LNCAP (cell line): ENCODE data around the gene ORAI2.

Experiments
- TF ChIP-seq, protein P1 (sequence below): fragments of 450-650 bp; IDR thresholded peaks from 2 replicates; pipeline ENCODE4 v1.5.1; 2017; ENCODE audit warnings: mild to moderate bottlenecking

ORAI2 gene

DNA sequence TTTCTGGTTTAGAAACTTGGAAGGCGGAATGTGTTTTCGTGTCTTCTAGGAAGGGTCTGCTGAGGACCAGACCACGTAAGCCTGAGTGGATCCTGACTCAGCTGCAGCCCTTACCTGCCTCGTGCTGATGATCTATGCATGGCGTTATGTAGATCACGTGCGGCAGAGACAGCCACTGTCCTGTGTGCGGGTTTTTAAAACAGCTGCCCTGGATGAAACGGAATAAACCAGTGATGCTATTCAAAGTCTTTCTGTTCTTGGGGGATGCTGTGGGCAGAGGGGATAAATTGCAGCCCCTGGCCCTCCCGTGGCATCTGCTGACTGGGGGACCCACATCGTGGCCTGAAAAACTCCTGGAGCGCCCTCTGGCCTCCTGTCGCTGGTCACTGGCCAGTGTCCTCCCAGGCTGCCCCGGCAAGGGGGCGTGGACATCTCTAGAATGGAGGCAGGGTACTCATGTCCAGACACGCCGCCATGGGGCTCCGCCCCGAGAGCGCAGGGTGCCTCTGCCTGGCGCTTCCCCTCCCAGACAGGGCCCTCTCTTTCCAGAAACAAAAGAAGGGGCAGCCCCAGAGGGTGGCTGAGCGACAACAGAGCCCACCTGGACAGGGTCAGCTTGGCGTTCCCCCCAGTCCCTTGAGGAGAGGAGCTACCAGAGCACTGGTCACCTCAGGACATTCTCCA is 18.1 kb downstream of the ORAI2 start:
- TF ChIP-seq, protein P1, sequence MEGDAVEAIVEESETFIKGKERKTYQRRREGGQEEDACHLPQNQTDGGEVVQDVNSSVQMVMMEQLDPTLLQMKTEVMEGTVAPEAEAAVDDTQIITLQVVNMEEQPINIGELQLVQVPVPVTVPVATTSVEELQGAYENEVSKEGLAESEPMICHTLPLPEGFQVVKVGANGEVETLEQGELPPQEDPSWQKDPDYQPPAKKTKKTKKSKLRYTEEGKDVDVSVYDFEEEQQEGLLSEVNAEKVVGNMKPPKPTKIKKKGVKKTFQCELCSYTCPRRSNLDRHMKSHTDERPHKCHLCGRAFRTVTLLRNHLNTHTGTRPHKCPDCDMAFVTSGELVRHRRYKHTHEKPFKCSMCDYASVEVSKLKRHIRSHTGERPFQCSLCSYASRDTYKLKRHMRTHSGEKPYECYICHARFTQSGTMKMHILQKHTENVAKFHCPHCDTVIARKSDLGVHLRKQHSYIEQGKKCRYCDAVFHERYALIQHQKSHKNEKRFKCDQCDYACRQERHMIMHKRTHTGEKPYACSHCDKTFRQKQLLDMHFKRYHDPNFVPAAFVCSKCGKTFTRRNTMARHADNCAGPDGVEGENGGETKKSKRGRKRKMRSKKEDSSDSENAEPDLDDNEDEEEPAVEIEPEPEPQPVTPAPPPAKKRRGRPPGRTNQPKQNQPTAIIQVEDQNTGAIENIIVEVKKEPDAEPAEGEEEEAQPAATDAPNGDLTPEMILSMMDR: no peak

GRCh38 chr7:102452451-102452850 is 19.1 kb downstream of the ORAI2 start:
- TF ChIP-seq, protein P1: no peak

DNA sequence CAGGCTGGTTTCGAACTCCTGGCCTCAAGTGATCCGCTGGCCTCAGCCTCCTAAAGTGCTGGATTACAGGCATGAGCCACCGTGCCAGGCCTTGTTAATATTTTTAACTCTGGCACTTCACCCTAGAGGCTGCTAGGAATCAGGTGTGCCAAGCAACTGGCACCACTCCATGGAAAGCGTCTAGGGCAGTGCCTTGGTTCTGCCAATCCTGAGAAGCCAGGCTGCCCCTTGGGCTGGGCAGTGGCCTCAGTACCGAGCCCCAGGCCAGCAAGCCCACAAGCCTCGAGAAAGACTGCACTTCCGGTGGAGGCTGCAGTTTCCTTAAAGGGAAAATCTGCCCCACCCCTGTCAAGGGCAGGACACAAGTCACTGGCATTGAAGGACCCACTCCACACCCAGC is 19.9 kb downstream of the ORAI2 start:
- TF ChIP-seq, protein P1: no peak

DNA sequence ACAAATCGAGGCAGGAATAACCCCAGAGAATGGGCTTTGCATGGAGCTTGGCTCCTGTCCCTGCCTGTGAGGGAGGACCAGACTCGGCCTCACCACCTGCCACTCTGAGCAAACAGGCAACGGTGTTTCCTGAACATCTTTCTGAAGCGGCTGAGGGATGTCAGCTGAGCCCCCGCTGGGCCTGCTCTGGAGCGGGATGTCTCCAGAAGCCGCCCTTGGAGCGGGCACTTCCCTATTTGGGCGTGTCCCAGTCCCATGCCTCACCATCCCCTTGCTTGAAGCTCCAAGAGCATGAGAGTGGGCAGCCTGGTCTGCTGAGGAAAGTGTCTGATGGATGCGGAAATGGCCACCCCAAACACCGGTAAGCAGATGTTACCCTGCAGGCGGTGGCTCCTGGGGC is 21.1 kb downstream of the ORAI2 start:
- TF ChIP-seq, protein P1: no peak

- TF ChIP-seq, protein P1: no peak
These were observed 22.2 kb downstream of the ORAI2 start for GRCh38 chr7:102455596-102455995.

DNA sequence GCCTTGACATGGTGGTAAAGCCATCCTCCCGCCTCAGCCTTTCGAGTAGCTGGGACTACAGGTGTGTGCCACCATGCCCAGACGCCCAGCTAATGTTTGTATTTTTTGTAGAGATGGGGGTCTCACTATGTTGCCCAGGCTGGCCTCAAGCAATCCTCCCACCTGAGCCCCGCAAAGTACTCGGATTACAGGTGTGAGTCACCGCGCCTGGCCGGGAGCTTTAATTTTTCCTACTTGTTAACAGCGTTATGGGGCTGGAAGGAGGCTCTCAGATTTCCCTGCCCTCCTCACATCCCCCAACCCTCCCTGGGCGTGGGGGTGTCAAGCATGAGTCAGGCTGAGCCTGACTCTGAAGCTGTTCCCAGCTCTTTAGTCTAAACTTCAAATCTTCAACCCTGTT is 23.0 kb downstream of the ORAI2 start:
- TF ChIP-seq, protein P1: no peak

GRCh38 chr7:102457352-102457924 is 24.1 kb downstream of the ORAI2 start:
- TF ChIP-seq, protein P1: no peak
